Measurements from ENCODE around the gene BRI3.

DNA sequence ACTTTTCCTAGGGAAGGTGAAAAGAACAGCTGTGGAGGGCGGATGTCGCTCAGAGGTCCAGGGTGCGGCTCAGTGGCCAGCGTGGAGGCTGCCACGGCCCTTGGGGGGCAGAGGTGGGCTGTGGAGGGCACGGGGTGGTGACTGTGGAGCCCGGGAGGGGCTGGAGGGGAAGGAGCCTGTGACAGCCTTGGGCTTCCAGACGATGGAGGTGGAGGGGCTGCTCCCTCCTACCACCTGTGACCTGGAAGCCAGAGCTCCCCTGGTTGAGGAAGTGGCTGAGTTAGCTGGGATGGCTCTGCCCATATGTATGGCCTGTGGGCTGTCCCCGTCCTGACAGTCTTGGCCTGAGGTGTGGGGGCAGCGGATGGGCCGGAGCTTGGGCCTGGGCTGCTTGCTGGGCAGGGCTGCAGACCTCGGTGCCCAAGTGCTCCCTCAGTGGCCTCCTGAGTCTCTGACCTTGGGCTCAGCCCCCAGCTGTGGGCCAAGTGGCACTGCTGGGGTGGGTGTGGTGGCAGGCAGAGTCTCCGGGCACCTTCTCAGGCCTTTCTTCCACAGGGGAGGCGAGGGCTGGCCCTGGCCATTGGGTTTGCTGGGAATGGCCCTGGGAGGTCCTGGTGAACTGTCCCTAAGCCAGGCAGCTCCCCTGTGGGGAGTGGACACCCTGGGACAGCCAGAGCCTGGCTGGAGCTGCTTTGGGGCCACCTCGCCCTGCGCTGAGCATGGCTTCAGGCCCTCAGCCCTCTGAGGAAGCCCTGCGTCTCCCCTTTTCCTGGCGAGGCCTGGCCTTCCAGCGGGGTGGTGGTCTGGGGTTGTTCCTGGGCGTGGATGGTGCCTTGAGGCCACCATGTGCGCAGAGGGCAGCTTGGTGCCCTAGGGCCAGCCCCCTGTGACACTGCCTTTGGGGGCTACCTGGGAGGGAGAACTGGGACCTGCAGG, 3.9 kb downstream of the BRI3 start:
- TF ChIP-seq RNF2 (IDR thresholded peaks at IDR 0.05; ENCODE audit: borderline replicate concordance, low read depth, low read length, missing control alignments, poor library complexity, severe bottlenecking) (no peak), SUZ12 (IDR thresholded peaks at IDR 0.05; ENCODE audit: low read length) (no peak), POLR2A (IDR thresholded peaks at IDR 0.05; ENCODE audit: control extremely low read depth in 1 of 2, low read depth in 2 of 2, low read length in 2 of 2) (no peak), YY1 (IDR thresholded peaks at IDR 0.05; ENCODE audit: low read depth, low read length) (no peak), RFX5 (IDR thresholded peaks at IDR 0.05; ENCODE audit: borderline replicate concordance, low read depth, low read length) (no peak)
